HCT116 (cell line): ENCODE measurements around the gene USP2. TPM values are rescaled to one million over a fixed set of nuclear protein-coding genes. Genes with fewer than 3 reads are reported as not detected.

Source experiments
- ATAC-seq: fragments of 200-7000 bp; cut with Tn5 transposase; 2 replicates; pipeline ENCODE4 v1.9.1; 2020; ENCODE audit warnings: mild to moderate bottlenecking, moderate library complexity
- BruUV-seq: library from RNA; stranded (reverse); fragments of 400-500 nt; replicated peaks from 2 replicates; lab custom pipeline; 2021; lab: Mats Ljungman, UMichigan
- CTCF ChIA-PET: fragments of 300-600 bp; sonication (Branson Sonifier 250); formaldehyde crosslinking; loops from one replicate; lab custom pipeline; 2021; ENCODE audit warnings: antibody characterized with exemption; lab: Charles Lee
- POLR2A ChIA-PET: fragments of 300-600, 350-600 bp; sonication (Branson Sonifier 250); formaldehyde crosslinking; loops from one replicate; lab custom pipeline; 2021; ENCODE audit warnings: antibody characterized with exemption; lab: Charles Lee
- RAD21 ChIA-PET, 2 experiments: fragments of 300-600 bp; sonication (Branson Sonifier 250); formaldehyde crosslinking; loops; one replicate each; lab custom pipeline; 2023; ENCODE audit warnings: low total read pairs in 2 of 2; ENCODE audit not compliant: uncharacterized antibody in 2 of 2, unreplicated experiment in 2 of 2, low non-redundant PET in 1 of 2; lab: Charles Lee
- DNase-seq: peaks from one replicate; pipeline ENCODE4 v3.0.0-alpha.2; 2010; ENCODE audit warnings: low read depth, low spot score
- H2AFZ ChIP-seq: fragments of 200-600 bp; shearing (Covaris generic), sonication (generic); 2 replicates; pipeline ENCODE4 v1.6.1; 2017; ENCODE audit warnings: low read depth, mixed run types, mixed read lengths, antibody characterized with exemption, low read length; ENCODE audit not compliant: poor library complexity, severe bottlenecking
- H3K27ac ChIP-seq: 2 replicates; pipeline ENCODE4 v1.5.1; 2012; ENCODE audit warnings: low read depth, low read length
- H3K27me3 ChIP-seq: fragments of 200-600 bp; sonication (generic); 2 replicates; pipeline ENCODE4 v1.6.1; 2016; ENCODE audit warnings: mixed run types, low read length, mixed read lengths; ENCODE audit not compliant: insufficient read depth
- H3K36me3 ChIP-seq, 2 experiments: fragments of 200-500 bp in 1 of 2; fragments of 200-600 bp in 1 of 2; sonication (Bioruptor generic) in 1 of 2; sonication (generic) in 1 of 2; 2 replicates each; pipeline versions ENCODE4 v1.5.1 to v1.6.1; 2014 to 2016; ENCODE audit warnings: low read length in 2 of 2, inconsistent platforms in 1 of 2, mixed read lengths in 1 of 2, mixed run types in 1 of 2; ENCODE audit not compliant: insufficient read depth in 2 of 2, control insufficient read depth in 1 of 2
- H3K4me1 ChIP-seq, 2 experiments: fragments of 200-600 bp in 1 of 2; sonication (generic) in 1 of 2; 2 replicates each; pipeline versions ENCODE4 v1.5.1 to v1.6.1; 2012 to 2017; ENCODE audit warnings: low read length in 2 of 2, inconsistent platforms in 1 of 2, mild to moderate bottlenecking in 1 of 2, mixed read lengths in 1 of 2, mixed run types in 1 of 2, moderate library complexity in 1 of 2; ENCODE audit not compliant: insufficient read depth in 2 of 2, control insufficient read depth in 1 of 2
- H3K4me2 ChIP-seq: fragments of 200-600 bp; sonication (generic); 2 replicates; pipeline ENCODE4 v1.6.1; 2017; ENCODE audit warnings: mixed run types, low read length, mixed read lengths
- H3K4me3 ChIP-seq, 2 experiments: fragments of 200-600 bp in 1 of 2; sonication (generic) in 1 of 2; replicated peaks in 1 of 2; 2 replicates each; pipeline ENCODE4 v1.5.1; 2011 to 2016; ENCODE audit warnings: low read length in 2 of 2, control low read depth in 1 of 2, low read depth in 1 of 2, mild to moderate bottlenecking in 1 of 2, mixed read lengths in 1 of 2, mixed run types in 1 of 2
- H3K79me2 ChIP-seq: fragments of 200-600 bp; sonication (generic); 2 replicates; pipeline ENCODE4 v1.6.1; 2017; ENCODE audit warnings: mild to moderate bottlenecking, mixed run types, low read length, moderate library complexity, mixed read lengths; ENCODE audit not compliant: insufficient read depth
- H3K9ac ChIP-seq: fragments of 200-600 bp; sonication (generic); 2 replicates; pipeline ENCODE4 v1.6.1; 2016; ENCODE audit warnings: low read length, mixed read lengths
- H3K9me2 ChIP-seq: fragments of 200-600 bp; sonication (generic), shearing (Covaris generic); 2 replicates; pipeline ENCODE4 v1.6.1; 2017; ENCODE audit warnings: mixed run types, mild to moderate bottlenecking, moderate library complexity; ENCODE audit not compliant: insufficient read depth
- H3K9me3 ChIP-seq, 2 experiments: fragments of 200-500 bp in 1 of 2; fragments of 200-600 bp in 1 of 2; sonication (Bioruptor generic) in 1 of 2; sonication (generic) in 1 of 2; 2 replicates each; pipeline ENCODE4 v1.6.1; 2014 to 2017; ENCODE audit warnings: low read length in 2 of 2, mixed read lengths in 2 of 2, inconsistent platforms in 1 of 2, low read depth in 1 of 2, mild to moderate bottlenecking in 1 of 2, mixed run types in 1 of 2, moderate library complexity in 1 of 2; ENCODE audit not compliant: control insufficient read depth in 1 of 2, insufficient read depth in 1 of 2
- H4K20me1 ChIP-seq: fragments of 200-600 bp; sonication (generic), shearing (Covaris generic); 2 replicates; pipeline ENCODE4 v1.6.1; 2017; ENCODE audit warnings: mixed run types, mild to moderate bottlenecking, moderate library complexity; ENCODE audit not compliant: insufficient read depth
- CEBPB ChIP-seq: IDR thresholded peaks from 2 replicates; pipeline ENCODE4 v1.6.1; 2012; ENCODE audit warnings: low read depth
- EZH2 ChIP-seq: fragments of 200-600 bp; sonication (generic); IDR thresholded peaks from 2 replicates; pipeline ENCODE4 v1.6.1; 2017; ENCODE audit warnings: antibody characterized with exemption, mixed run types
- EZH2phosphoT487 ChIP-seq: fragments of 200-600 bp; IDR thresholded peaks from 2 replicates; pipeline ENCODE4 v1.6.1; 2018; ENCODE audit warnings: antibody characterized with exemption, borderline replicate concordance
- FOSL1 ChIP-seq: IDR thresholded peaks from 2 replicates; pipeline ENCODE4 v1.6.1; 2012; ENCODE audit warnings: low read depth
- JUND ChIP-seq: IDR thresholded peaks from 2 replicates; pipeline ENCODE4 v1.6.1; 2012
- MAX ChIP-seq: IDR thresholded peaks from 2 replicates; pipeline ENCODE4 v1.6.1; 2012
- POLR2AphosphoS5 ChIP-seq: IDR thresholded peaks from 2 replicates; pipeline ENCODE4 v1.6.1; 2011; ENCODE audit warnings: mild to moderate bottlenecking, low read depth, low read length, moderate library complexity
- RAD21 ChIP-seq: IDR thresholded peaks from 2 replicates; pipeline ENCODE4 v1.6.1; 2012; ENCODE audit warnings: low read depth, mild to moderate bottlenecking
- SP1 ChIP-seq: IDR thresholded peaks from 2 replicates; pipeline ENCODE4 v1.6.1; 2012; ENCODE audit warnings: low read depth
- SRF ChIP-seq: IDR thresholded peaks from 2 replicates; pipeline ENCODE4 v1.6.1; 2012; ENCODE audit warnings: low read depth
- TCF7L2 ChIP-seq: IDR thresholded peaks from 2 replicates; pipeline ENCODE4 v1.7.0; 2011; ENCODE audit warnings: borderline replicate concordance, inconsistent platforms; ENCODE audit not compliant: insufficient read depth, insufficient read length; ENCODE audit errors: extremely low read depth
- YY1 ChIP-seq: IDR thresholded peaks from 2 replicates; pipeline ENCODE4 v1.6.1; 2011; ENCODE audit warnings: low read length, low read depth, moderate library complexity, mild to moderate bottlenecking; ENCODE audit not compliant: insufficient replicate concordance; ENCODE audit errors: extremely low read depth
- ZNF274 ChIP-seq: fragments of 200-500 bp; sonication (Bioruptor generic); IDR thresholded peaks from 2 replicates; pipeline ENCODE4 v1.6.1; 2014; ENCODE audit warnings: mild to moderate bottlenecking, low read depth, low read length, inconsistent platforms
- intact Hi-C: fragments of 100-400 bp; cut with micrococcal nuclease; formaldehyde crosslinking; loops from 2 replicates; pipeline ENCODE4 v1.10.0; 2022
- total RNA-seq: library from RNA; stranded (reverse); gene quantifications from one replicate; pipeline ENCODE4 v1.2.1, GENCODE V29; 2021; ENCODE audit not compliant: unreplicated experiment
- TF ChIP-seq, protein P1 (sequence below): IDR thresholded peaks from 2 replicates; pipeline ENCODE4 v1.6.1; 2012
- TF ChIP-seq, protein P2 (sequence below), 3 experiments: fragments of 200-600 bp in 1 of 3; sonication (generic) in 1 of 3; IDR thresholded peaks in 2 of 3; conservative IDR thresholded peaks in 1 of 3; 2 replicates each; pipeline ENCODE4 v1.5.1; 2012 to 2017; ENCODE audit warnings: low read depth in 2 of 3, low read length in 2 of 3, antibody characterized with exemption in 1 of 3, borderline replicate concordance in 1 of 3, control low read depth in 1 of 3, mild to moderate bottlenecking in 1 of 3, mixed read lengths in 1 of 3, mixed run types in 1 of 3, moderate library complexity in 1 of 3; ENCODE audit not compliant: insufficient read depth in 1 of 3
- TF ChIP-seq, protein P3 (sequence below): IDR thresholded peaks from 2 replicates; pipeline ENCODE4 v1.6.1; 2012; ENCODE audit warnings: low read depth

The USP2 gene
- total RNA-seq, 1 experiment from 2014 or later, result 5.0 TPM

GRCh38 chr11:119356349-119357031, 25.0 kb downstream of the USP2 start:
- intact Hi-C loops, result loop anchor here (1.0 kb wide), 2 partner anchors 18 to 118 kb away; no protein-coding TSS in a partner anchor
- Histone ChIP-seq H3K79me2 (no peaks in the 10 kb centered on the region), H2AFZ (peak overlapping the region; percentile 99), H3K27me3 (no peaks in the 10 kb centered on the region), H3K9me3 (no peaks in the 10 kb centered on the region), H3K9ac (peak overlapping the region; percentile 86), H3K36me3 (peaks cover 0 to 6% of the 10 kb centered on the region in 2 experiments; a peak in 1 of 4 replicates), H3K4me1 (peaks cover 17 to 30% of the 10 kb centered on the region in 2 experiments), H4K20me1 (no peaks in the 10 kb centered on the region), H3K9me2 (no peaks in the 10 kb centered on the region), H3K27ac (peak overlapping the region; percentile 68), H3K4me3 (peak overlapping the region; percentile 62 to 66), H3K4me2 (peak overlapping the region; percentile 97)
- ATAC-seq, result peak; percentile 87
- TF ChIP-seq MAX (peak; percentile 33; the same call in 1 of the 2 replicates), SP1 (no peak), EZH2 (no peak), ZNF274 (no peak), FOSL1 (no peak), POLR2AphosphoS5 (no peak), SRF (no peak), RAD21 (peak; percentile 94), EZH2phosphoT487 (no peak), YY1 (peak; percentile 39), JUND (no peak), CEBPB (no peak), TCF7L2 (no peak)
- TF ChIP-seq, protein P1, sequence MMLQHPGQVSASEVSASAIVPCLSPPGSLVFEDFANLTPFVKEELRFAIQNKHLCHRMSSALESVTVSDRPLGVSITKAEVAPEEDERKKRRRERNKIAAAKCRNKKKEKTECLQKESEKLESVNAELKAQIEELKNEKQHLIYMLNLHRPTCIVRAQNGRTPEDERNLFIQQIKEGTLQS, result no peak
- TF ChIP-seq, protein P2, sequence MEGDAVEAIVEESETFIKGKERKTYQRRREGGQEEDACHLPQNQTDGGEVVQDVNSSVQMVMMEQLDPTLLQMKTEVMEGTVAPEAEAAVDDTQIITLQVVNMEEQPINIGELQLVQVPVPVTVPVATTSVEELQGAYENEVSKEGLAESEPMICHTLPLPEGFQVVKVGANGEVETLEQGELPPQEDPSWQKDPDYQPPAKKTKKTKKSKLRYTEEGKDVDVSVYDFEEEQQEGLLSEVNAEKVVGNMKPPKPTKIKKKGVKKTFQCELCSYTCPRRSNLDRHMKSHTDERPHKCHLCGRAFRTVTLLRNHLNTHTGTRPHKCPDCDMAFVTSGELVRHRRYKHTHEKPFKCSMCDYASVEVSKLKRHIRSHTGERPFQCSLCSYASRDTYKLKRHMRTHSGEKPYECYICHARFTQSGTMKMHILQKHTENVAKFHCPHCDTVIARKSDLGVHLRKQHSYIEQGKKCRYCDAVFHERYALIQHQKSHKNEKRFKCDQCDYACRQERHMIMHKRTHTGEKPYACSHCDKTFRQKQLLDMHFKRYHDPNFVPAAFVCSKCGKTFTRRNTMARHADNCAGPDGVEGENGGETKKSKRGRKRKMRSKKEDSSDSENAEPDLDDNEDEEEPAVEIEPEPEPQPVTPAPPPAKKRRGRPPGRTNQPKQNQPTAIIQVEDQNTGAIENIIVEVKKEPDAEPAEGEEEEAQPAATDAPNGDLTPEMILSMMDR (IDR thresholded peaks at IDR 0.05 in 2 of 3, conservative IDR thresholded peaks at IDR 0.05 in 1 of 3; ENCODE audit: borderline replicate concordance in 1 of 3, insufficient read depth in 1 of 3, low read depth in 2 of 3, low read length in 2 of 3), result peak; percentile 84 to 97 (median 89)
- TF ChIP-seq, protein P3, sequence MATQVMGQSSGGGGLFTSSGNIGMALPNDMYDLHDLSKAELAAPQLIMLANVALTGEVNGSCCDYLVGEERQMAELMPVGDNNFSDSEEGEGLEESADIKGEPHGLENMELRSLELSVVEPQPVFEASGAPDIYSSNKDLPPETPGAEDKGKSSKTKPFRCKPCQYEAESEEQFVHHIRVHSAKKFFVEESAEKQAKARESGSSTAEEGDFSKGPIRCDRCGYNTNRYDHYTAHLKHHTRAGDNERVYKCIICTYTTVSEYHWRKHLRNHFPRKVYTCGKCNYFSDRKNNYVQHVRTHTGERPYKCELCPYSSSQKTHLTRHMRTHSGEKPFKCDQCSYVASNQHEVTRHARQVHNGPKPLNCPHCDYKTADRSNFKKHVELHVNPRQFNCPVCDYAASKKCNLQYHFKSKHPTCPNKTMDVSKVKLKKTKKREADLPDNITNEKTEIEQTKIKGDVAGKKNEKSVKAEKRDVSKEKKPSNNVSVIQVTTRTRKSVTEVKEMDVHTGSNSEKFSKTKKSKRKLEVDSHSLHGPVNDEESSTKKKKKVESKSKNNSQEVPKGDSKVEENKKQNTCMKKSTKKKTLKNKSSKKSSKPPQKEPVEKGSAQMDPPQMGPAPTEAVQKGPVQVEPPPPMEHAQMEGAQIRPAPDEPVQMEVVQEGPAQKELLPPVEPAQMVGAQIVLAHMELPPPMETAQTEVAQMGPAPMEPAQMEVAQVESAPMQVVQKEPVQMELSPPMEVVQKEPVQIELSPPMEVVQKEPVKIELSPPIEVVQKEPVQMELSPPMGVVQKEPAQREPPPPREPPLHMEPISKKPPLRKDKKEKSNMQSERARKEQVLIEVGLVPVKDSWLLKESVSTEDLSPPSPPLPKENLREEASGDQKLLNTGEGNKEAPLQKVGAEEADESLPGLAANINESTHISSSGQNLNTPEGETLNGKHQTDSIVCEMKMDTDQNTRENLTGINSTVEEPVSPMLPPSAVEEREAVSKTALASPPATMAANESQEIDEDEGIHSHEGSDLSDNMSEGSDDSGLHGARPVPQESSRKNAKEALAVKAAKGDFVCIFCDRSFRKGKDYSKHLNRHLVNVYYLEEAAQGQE, result no peak
- ChIA-PET CTCF (interaction anchor here (0.6 to 2.6 kb wide), 23 partner anchors 8 to 373 kb away, joined by 3 to 68 read pairs (median 5); partner anchors contain the start of genes C1QTNF5, DPAGT1, MFRP and RNF26), POLR2A (interaction anchor here (0.6 to 1.0 kb wide), 2 partner anchors 235 to 932 kb away, joined by 4 read pairs; partner anchors contain the start of gene HINFP), RAD21 (interaction anchor here (0.6 to 1.6 kb wide), 10 partner anchors 8 to 118 kb away, joined by 3 to 7 read pairs (median 3); no protein-coding TSS in a partner anchor)
- peak; percentile 60 for DNase-seq
- no TSS peak for BruUV-seq
